Endothelial cell of umbilical vein (primary cell): ENCODE measurements around the gene UNC5C. TPM values are rescaled to one million over a fixed set of nuclear protein-coding genes. Genes with fewer than 3 reads are reported as not detected.

Source experiments
- BruUV-seq: library from RNA; stranded (reverse); fragments of 400-500 nt; replicated peaks from 2 replicates; lab custom pipeline; 2021; lab: Mats Ljungman, UMichigan
- CTCF ChIA-PET: fragments of 300-600, 350-600 bp; sonication (Branson Sonifier 250); formaldehyde crosslinking; loops from one replicate; lab custom pipeline; 2021; ENCODE audit warnings: antibody characterized with exemption, inconsistent platforms; lab: Charles Lee
- POLR2A ChIA-PET: fragments of 300-600, 350-600 bp; sonication (Branson Sonifier 250); formaldehyde crosslinking; loops from one replicate; lab custom pipeline; 2021; ENCODE audit warnings: antibody characterized with exemption, inconsistent platforms; lab: Charles Lee
- DNase-seq: peaks from one replicate; pipeline ENCODE4 v3.0.0-alpha.2; 2011; ENCODE audit warnings: low read depth, low spot score
- FAIRE-seq: peaks from 2 replicates; lab custom pipeline; 2011; peaks lifted over from hg19 to GRCh38; lab: Jason Lieb, UNC
- H2AFZ ChIP-seq: 2 replicates; pipeline ENCODE4 v1.6.0; 2012; ENCODE audit warnings: low read depth, low read length, control low read depth, inconsistent platforms
- H3K27ac ChIP-seq: 2 replicates; pipeline ENCODE4 v1.5.1; 2011; ENCODE audit warnings: low read depth, mild to moderate bottlenecking, control low read depth, low read length, moderate library complexity; ENCODE audit not compliant: insufficient read depth
- H3K27me3 ChIP-seq, 2 experiments: 2 replicates each; pipeline versions ENCODE4 v1.6.0 to v1.6.1; 2011; ENCODE audit warnings: low read length in 2 of 2, mixed read lengths in 1 of 2; ENCODE audit not compliant: control insufficient read depth in 2 of 2, insufficient read depth in 2 of 2
- H3K36me3 ChIP-seq, 2 experiments: 2 replicates in 1 of 2; 3 replicates in 1 of 2; pipeline ENCODE4 v1.5.1; 2011; ENCODE audit warnings: low read length in 2 of 2, mild to moderate bottlenecking in 1 of 2, moderate library complexity in 1 of 2; ENCODE audit not compliant: control insufficient read depth in 2 of 2, insufficient read depth in 2 of 2; ENCODE audit errors: extremely low read depth in 1 of 2
- H3K4me1 ChIP-seq: 3 replicates; pipeline ENCODE4 v1.5.1; 2011; ENCODE audit warnings: mild to moderate bottlenecking, low read length; ENCODE audit not compliant: control insufficient read depth, insufficient read depth; ENCODE audit errors: extremely low read depth
- H3K4me2 ChIP-seq: 2 replicates; pipeline ENCODE4 v1.6.1; 2011; ENCODE audit warnings: low read length, control low read depth, mixed read lengths; ENCODE audit not compliant: insufficient read depth
- H3K4me3 ChIP-seq, 3 experiments: fragments of 200-600 bp in 1 of 3; sonication (generic), shearing (Covaris generic) in 1 of 3; replicated peaks in 1 of 3; 2 replicates each; pipeline ENCODE4 v1.5.1; 2011 to 2016; ENCODE audit warnings: control low read depth in 3 of 3, low read length in 3 of 3, mild to moderate bottlenecking in 2 of 3, inconsistent platforms in 1 of 3, low read depth in 1 of 3, moderate library complexity in 1 of 3; ENCODE audit not compliant: insufficient read depth in 1 of 3
- H3K79me2 ChIP-seq: 2 replicates; pipeline ENCODE4 v1.6.0; 2012; ENCODE audit warnings: low read length, inconsistent platforms; ENCODE audit not compliant: control insufficient read depth, insufficient read depth
- H3K9ac ChIP-seq: replicated peaks from 2 replicates; pipeline ENCODE3; 2011; ENCODE audit warnings: low read length, control low read depth; ENCODE audit not compliant: insufficient read depth; ENCODE audit errors: extremely low read depth
- H3K9me1 ChIP-seq: replicated peaks from 3 replicates; pipeline ENCODE4 v1.6.0; 2011; ENCODE audit warnings: mild to moderate bottlenecking, low read length; ENCODE audit not compliant: control insufficient read depth, insufficient read depth; ENCODE audit errors: extremely low read depth
- H3K9me3 ChIP-seq: replicated peaks from 2 replicates; pipeline ENCODE4 v1.5.1; 2012; ENCODE audit warnings: low read length, inconsistent platforms; ENCODE audit not compliant: control insufficient read depth, insufficient read depth
- H4K20me1 ChIP-seq: replicated peaks from 2 replicates; pipeline ENCODE3; 2011; ENCODE audit warnings: mild to moderate bottlenecking, low read length; ENCODE audit not compliant: control insufficient read depth, insufficient read depth; ENCODE audit errors: extremely low read depth
- CTCF ChIP-seq, 2 donors: IDR thresholded peaks; 1 replicate in 1 of 2; 2 replicates in 1 of 2; pipeline ENCODE4 v1.5.1; 2011; ENCODE audit warnings: low read length in 2 of 2, mild to moderate bottlenecking in 2 of 2, moderate library complexity in 2 of 2, control low read depth in 1 of 2, inconsistent platforms in 1 of 2, low read depth in 1 of 2; ENCODE audit not compliant: insufficient read depth in 1 of 2; ENCODE audit errors: extremely low read depth in 1 of 2
- FOS ChIP-seq: IDR thresholded peaks from 2 replicates; pipeline ENCODE4 v1.6.1; 2011; ENCODE audit warnings: mild to moderate bottlenecking, low read length, moderate library complexity, borderline replicate concordance; ENCODE audit not compliant: insufficient read depth
- JUN ChIP-seq: IDR thresholded peaks from 2 replicates; pipeline ENCODE4 v1.6.1; 2011; ENCODE audit warnings: borderline replicate concordance, low read depth; ENCODE audit not compliant: insufficient read length, insufficient read depth
- POLR2A ChIP-seq: IDR thresholded peaks from 2 replicates; pipeline ENCODE4 v1.6.1; 2012; ENCODE audit warnings: low read depth, mild to moderate bottlenecking, control low read depth, low read length
- POLR2AphosphoS5 ChIP-seq: IDR thresholded peaks from 2 replicates; pipeline ENCODE4 v1.6.1; 2012; ENCODE audit warnings: low read depth, mild to moderate bottlenecking, control low read depth, low read length, moderate library complexity; ENCODE audit not compliant: insufficient read depth
- dilution Hi-C: fragments of 300-500 bp; cut with MboI; formaldehyde crosslinking; loops from one replicate; pipeline ENCODE4 v1.15.0; 2019; ENCODE audit warnings: low sequenced_read_pairs; ENCODE audit not compliant: extremely low pct_ligation_motif_present
- intact Hi-C: fragments of 100-400 bp; cut with micrococcal nuclease; formaldehyde crosslinking; loops from one replicate; pipeline ENCODE4 v1.10.0; 2022
- polyA plus RNA-seq, 4 experiments: library from polyadenylated mRNA; depleted of rRNA in 3 of 4; stranded (reverse) in 3 of 4; unstranded in 1 of 4; fragments of >200 nt; gene quantifications; 2 replicates each; pipeline versions ENCODE4 v1.2.1 to v1.2.3, GENCODE V29; 2011 to 2012; ENCODE audit warnings: missing spikeins in 1 of 4
- total RNA-seq: library from RNA; stranded (reverse); gene quantifications from 2 replicates; pipeline ENCODE4 v1.2.3, GENCODE V29; 2021

Gene UNC5C
- total and polyA plus RNA-seq, 2 donors (not counting 3 experiments of a cell fraction or from before 2014, with no cell fraction given), result 0.44 to 0.53 TPM

- H2AFZ ChIP-seq, result no peak overlapping the region
- no peak overlapping the region for H3K4me2 ChIP-seq
- no peaks in the 10 kb centered on the region for H4K20me1 ChIP-seq
- no peak overlapping the region for H3K27ac ChIP-seq
- no peaks in the 10 kb centered on the region for H3K9me3 ChIP-seq
- BruUV-seq, result no TSS peak
- intact Hi-C loops (loop anchor here (5.0 kb wide), 1 partner anchor 1456 kb away; no protein-coding TSS in a partner anchor), dilution Hi-C loops (no loop called here)
- no peak overlapping the region for H3K4me3 ChIP-seq
- H3K27me3 ChIP-seq, result no peaks in the 10 kb centered on the region
- no peaks in the 10 kb centered on the region for H3K9me1 ChIP-seq
- CTCF ChIA-PET, result no interaction called here
- no peaks in the 10 kb centered on the region for H3K79me2 ChIP-seq
- DNase-seq, result no peak
- no peak for FAIRE-seq
- no peak overlapping the region for H3K9ac ChIP-seq
- H3K4me1 ChIP-seq, result no peaks in the 10 kb centered on the region
- TF ChIP-seq POLR2A, result no peak
- no peak for TF ChIP-seq POLR2AphosphoS5
- TF ChIP-seq FOS, result no peak
- no peak for TF ChIP-seq JUN
- no peak for TF ChIP-seq CTCF (IDR thresholded peaks at IDR 0.05; ENCODE audit: extremely low read depth in 1 of 2, insufficient read depth in 1 of 2, low read depth in 1 of 2, low read length in 2 of 2)
- POLR2A ChIA-PET, result no interaction called here
- H3K36me3 ChIP-seq, result no peaks in the 10 kb centered on the region
Observed at GRCh38 chr4:95318044-95318443, 230.7 kb downstream of the UNC5C start.
